Colonic mucosa (tissue), 4 donors: ENCODE data around the gene LRRC8A. TPM values are rescaled to one million over a fixed set of nuclear protein-coding genes. Genes with fewer than 3 reads are reported as not detected.
"Not testable (repeated sequence)": the region's sequence is repeated elsewhere in the genome, so short reads cannot be mapped to it uniquely, and the experiment has no call there.

Experiments
- DNase-seq: peaks from one replicate; pipeline ENCODE4 v3.0.0-alpha.2; 2020
- H3K27ac ChIP-seq: fragments of 200-600 bp; one replicate; pipeline ENCODE4 v1.8.0; 2021
- H3K27me3 ChIP-seq: fragments of 200-600 bp; one replicate; pipeline ENCODE4 v1.8.0; 2021
- H3K36me3 ChIP-seq: fragments of 200-600 bp; one replicate; pipeline ENCODE4 v1.8.0; 2021
- H3K4me1 ChIP-seq: fragments of 200-600 bp; one replicate; pipeline ENCODE4 v1.8.0; 2021; ENCODE audit warnings: mild to moderate bottlenecking
- H3K4me3 ChIP-seq: fragments of 200-600 bp; one replicate; pipeline ENCODE4 v1.8.0; 2021
- H3K9ac ChIP-seq, 2 donors: one replicate each; pipeline ENCODE4 v1.7.0; 2013; ENCODE audit warnings: control low read depth in 2 of 2, low read depth in 2 of 2, low read length in 2 of 2
- H3K9me3 ChIP-seq: fragments of 200-600 bp; one replicate; pipeline ENCODE4 v1.8.0; 2021
- intact Hi-C: fragments of 100-400 bp; cut with DNase I; formaldehyde crosslinking; loops from one replicate; pipeline ENCODE4 v1.14.1; 2022
- total RNA-seq, 2 donors: library from RNA; stranded (reverse); fragmentation: NEBNext Ultra II Directional in 1 of 2; extraction: Animal tissue kit (Norgen Biotek cat#: 25700) in 1 of 2; gene quantifications; one replicate each; pipeline ENCODE4 v1.2.1, GENCODE V29; 2021
- TF ChIP-seq, protein P1 (sequence below): fragments of 200-600 bp; IDR thresholded peaks from one replicate; pipeline ENCODE4 v1.8.0; 2022; ENCODE audit warnings: antibody characterized with exemption, mild to moderate bottlenecking
- donor health status: healthy.
- donor health status: DM: no; HTN: no; CAD: no.
- donor health status: DM: no; HTN: no; CAD: no.

The LRRC8A gene
- total RNA-seq, 2 donors from 2014 or later, result 26.5 to 31.5 TPM

DNA sequence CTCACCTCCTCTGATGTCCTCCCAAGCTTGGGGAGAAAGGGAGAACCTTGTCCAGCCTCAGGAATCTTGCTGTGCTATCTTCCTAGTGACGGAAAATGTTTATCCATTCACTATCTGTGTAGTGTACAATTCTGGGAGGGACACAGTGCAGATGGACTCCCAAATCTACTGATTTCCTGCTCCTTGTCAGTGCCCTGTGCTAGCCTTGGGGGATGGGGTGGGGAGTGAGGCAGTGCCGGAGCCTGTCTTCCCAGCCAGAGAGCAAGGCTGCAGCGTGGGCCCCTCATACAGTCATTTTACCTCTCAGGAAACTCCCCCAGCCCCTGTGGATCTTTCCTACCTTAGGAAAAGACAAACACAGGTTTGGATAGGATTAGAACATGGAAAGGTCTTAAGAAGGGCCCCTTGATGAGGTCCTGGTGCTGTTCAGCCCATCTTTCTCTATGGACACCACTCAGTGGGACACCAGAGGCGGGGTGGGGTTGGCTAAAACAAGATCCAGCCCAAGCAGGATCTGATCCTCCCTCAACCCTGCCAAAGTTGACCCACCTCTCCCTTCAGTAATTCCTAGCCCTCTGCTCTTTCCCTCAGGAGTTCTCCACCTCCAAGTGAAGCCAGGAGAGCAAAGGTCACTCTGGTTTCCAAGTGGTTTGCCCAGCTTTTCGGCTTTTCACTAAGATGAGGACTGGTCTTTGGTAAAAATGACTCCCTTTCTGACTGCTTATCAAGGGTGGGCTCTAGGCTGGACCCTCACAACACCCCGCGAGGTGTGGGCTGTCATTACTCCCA is 62.1 kb downstream of the LRRC8A start:
- no peak for DNase-seq
- H3K27ac ChIP-seq, result no peak overlapping the region
- no peak overlapping the region for H3K9ac ChIP-seq
- H3K4me1 ChIP-seq, result peaks cover 5% of the 10 kb centered on the region
- no peaks in the 10 kb centered on the region for H3K36me3 ChIP-seq
- no peaks in the 10 kb centered on the region for H3K9me3 ChIP-seq
- intact Hi-C loops, result no loop called here
- no peak overlapping the region for H3K4me3 ChIP-seq
- no peaks in the 10 kb centered on the region for H3K27me3 ChIP-seq
- TF ChIP-seq, protein P1, sequence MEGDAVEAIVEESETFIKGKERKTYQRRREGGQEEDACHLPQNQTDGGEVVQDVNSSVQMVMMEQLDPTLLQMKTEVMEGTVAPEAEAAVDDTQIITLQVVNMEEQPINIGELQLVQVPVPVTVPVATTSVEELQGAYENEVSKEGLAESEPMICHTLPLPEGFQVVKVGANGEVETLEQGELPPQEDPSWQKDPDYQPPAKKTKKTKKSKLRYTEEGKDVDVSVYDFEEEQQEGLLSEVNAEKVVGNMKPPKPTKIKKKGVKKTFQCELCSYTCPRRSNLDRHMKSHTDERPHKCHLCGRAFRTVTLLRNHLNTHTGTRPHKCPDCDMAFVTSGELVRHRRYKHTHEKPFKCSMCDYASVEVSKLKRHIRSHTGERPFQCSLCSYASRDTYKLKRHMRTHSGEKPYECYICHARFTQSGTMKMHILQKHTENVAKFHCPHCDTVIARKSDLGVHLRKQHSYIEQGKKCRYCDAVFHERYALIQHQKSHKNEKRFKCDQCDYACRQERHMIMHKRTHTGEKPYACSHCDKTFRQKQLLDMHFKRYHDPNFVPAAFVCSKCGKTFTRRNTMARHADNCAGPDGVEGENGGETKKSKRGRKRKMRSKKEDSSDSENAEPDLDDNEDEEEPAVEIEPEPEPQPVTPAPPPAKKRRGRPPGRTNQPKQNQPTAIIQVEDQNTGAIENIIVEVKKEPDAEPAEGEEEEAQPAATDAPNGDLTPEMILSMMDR, result no peak

DNA sequence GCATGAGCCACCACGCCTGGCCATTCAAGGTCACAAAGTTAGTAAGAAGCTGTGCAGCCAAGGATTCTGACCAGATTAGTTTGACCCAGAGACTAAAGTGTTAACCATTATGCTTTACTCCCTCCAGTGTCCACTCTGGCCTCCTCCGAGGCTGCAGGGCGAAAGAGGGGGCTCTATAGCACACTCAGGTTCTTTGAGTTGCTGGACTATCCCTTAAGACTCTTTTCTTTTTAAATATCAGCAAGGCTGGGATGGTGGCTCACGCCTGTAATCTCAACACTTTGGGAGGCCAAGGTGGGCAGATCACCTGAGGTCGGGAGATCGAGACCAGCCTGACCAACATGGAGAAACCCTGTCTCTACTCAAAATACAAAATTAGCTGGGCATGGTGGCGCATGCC is 63.0 kb downstream of the LRRC8A start:
- H3K27me3 ChIP-seq, intact Hi-C loops, H3K36me3 ChIP-seq, H3K9me3 ChIP-seq, H3K27ac ChIP-seq, DNase-seq, H3K4me1 ChIP-seq, H3K4me3 ChIP-seq, H3K9ac ChIP-seq: not testable (repeated sequence)

DNA sequence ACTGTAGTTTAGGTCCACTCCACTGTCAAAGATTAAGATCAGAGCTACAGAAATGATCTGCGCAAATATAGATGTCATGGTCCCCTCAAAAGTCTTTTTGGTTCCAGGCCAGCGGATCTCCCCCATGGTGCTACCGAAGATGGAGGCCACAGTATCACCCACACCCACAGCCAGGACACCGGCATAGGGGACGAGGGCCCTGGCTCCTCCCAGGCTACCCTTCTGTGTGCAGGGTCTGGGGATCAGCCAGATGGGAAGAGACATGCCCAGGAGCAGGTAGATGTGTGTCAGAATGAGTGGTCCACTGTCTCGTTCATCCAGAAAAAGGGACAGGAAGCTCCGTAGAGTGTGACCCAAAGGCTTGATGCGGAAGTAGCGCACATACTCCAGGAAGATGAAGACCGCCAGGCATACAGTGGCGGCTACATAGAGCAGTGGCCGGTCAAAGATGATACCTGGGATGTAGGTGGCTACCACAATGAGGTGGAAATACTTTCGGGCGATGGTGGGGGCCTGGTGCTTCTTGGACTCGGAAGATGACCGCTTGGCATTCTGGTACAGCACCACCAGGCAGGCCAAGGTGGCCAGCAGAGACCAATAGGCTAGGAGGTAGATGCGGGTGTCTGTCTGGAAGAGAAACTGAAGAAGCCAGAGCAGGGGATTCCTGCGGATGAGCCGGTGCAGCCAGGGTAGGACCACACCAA is 64.0 kb downstream of the LRRC8A start:
- H3K4me1 ChIP-seq, result peaks cover 5% of the 10 kb centered on the region
- no peak overlapping the region for H3K9ac ChIP-seq
- TF ChIP-seq, protein P1, result no peak
- no peaks in the 10 kb centered on the region for H3K27me3 ChIP-seq
- H3K36me3 ChIP-seq, result no peaks in the 10 kb centered on the region
- no peak overlapping the region for H3K4me3 ChIP-seq
- intact Hi-C loops, result no loop called here
- no peak overlapping the region for H3K27ac ChIP-seq
- H3K9me3 ChIP-seq, result no peaks in the 10 kb centered on the region
- no peak for DNase-seq

DNA sequence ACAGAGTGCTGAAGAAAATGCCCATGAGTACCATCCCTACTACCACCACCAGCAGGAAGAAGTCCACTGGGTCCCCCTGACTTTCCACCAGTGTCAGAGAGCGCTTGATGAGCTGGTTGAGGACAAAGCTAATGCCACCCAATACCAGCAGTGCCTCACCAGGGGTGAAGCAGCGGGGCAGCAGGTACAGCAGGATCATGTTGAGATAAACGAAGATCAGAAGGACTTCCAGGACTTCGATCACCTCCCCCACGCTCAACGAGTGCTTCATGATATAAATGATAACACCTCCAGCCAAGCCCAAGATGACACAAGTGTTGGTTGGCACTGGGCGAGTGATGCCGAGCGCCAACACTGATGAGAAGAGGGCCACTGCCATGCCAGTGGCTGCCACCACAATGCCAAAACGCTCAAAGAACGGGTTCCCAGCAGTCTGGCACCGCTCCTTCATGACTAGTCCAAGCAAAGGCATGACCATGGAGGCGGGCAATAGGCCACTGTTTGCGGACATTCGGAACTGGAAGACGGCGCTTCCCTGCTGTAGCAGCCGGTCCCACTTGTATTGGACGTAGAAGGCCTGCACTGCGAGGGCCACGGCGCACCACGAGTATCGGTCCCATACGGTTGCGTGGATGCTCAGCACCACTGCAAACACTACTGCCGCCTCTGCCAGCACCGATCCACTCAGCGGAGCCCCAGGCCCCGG is 64.8 kb downstream of the LRRC8A start:
- Histone ChIP-seq H3K27me3 (no peaks in the 10 kb centered on the region), H3K4me1 (peaks cover 5% of the 10 kb centered on the region), H3K9ac (peak overlapping the region; percentile 96 to 99), H3K27ac (peak overlapping the region; percentile 88), H3K9me3 (no peaks in the 10 kb centered on the region), H3K36me3 (no peaks in the 10 kb centered on the region), H3K4me3 (peak overlapping the region; percentile 90)
- intact Hi-C loops, result no loop called here
- no peak for DNase-seq
- TF ChIP-seq, protein P1, result no peak

DNA sequence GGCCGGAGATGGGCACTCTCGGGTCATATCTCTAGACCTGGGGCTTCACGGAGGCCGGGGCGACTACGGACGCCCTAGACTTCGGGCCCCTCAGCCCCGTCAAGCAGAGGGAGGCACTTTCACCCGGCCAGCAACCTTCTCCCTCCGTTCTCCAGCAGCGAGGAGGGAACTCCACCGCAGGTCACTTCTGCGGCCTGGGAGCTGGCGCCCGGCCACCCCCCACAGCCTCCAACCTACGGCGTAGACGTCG is 65.3 kb downstream of the LRRC8A start:
- H3K9me3 ChIP-seq, result no peaks in the 10 kb centered on the region
- no peaks in the 10 kb centered on the region for H3K36me3 ChIP-seq
- H3K27me3 ChIP-seq, result no peaks in the 10 kb centered on the region
- intact Hi-C loops, result no loop called here
- peak overlapping the region; percentile 90 for H3K4me3 ChIP-seq
- DNase-seq, result no peak
- peak overlapping the region; percentile 88 for H3K27ac ChIP-seq
- TF ChIP-seq, protein P1, result no peak
- peak overlapping the region; percentile 96 to 99 for H3K9ac ChIP-seq
- H3K4me1 ChIP-seq, result peaks cover 5% of the 10 kb centered on the region
